ENCODE measurements around the gene LTBP1. TPM values are rescaled to one million over a fixed set of nuclear protein-coding genes. Genes with fewer than 3 reads are reported as not detected.
A peak's percentile ranks its signal among the peaks of the same experiment; 100 is the strongest.
"Not testable (repeated sequence)": the region's sequence is repeated elsewhere in the genome, so short reads cannot be mapped to it uniquely, and the experiment has no call there.

The LTBP1 gene
- total RNA-seq, 2 donors from 2014 or later: 0.39 to 0.41 TPM

GRCh38 chr2:33366473-33366872 lies 419.7 kb downstream of the LTBP1 start:
- no peaks in the 10 kb centered on the region for H3K9me3 Mint-ChIP-seq
- no peaks in the 10 kb centered on the region for H3K36me3 Mint-ChIP-seq
- no peak overlapping the region for H3K27ac Mint-ChIP-seq
- ATAC-seq (peak in 1 of 2 donors; percentile 16), DNase-seq (ENCODE audit: low spot score in 2 of 2) (no peak)

DNA sequence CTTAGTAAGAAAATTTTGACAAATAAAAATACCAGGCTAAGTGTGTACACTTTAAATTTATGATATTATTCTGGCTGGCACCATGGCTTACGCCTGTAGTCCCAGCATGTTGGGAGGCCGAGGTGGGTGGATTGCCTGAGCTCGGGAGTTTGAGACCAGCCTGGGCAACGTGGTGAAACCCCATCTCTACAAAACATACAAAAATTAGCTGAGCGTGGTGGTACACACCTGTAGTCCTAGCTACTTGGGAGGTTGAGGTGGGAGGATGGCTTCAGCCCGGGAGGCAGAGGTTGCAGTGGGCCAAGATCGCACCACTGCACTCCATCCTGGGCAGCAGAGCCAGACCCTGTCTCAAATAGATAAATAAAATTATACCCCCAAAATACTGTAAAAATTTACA lies 421.8 kb downstream of the LTBP1 start:
- ATAC-seq, H3K27ac Mint-ChIP-seq, H3K9me3 Mint-ChIP-seq: not testable (repeated sequence)

DNA sequence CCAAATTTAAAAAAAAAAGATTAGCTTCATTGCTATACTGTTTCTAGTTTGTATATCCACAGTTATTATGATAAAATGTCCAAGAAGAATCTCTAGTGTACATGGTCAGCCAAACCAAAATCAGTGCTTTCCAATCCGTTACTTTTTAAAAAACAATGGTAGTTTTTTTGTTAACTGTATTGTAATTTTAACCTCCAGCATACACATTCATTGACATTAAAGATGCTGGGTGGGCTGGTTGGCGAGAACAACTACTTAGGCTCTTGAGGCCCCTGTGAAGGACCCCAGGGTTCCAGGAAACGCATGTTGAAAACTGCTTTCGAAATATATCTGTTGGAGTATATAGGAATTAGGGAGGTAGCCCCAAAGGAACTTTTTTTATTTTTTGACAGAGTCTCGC lies 422.4 kb downstream of the LTBP1 start:
- H3K36me3 Mint-ChIP-seq: no peaks in the 10 kb centered on the region
- DNase-seq (ENCODE audit: low spot score in 2 of 2) (no peak), ATAC-seq (no peak)
- no peaks in the 10 kb centered on the region for H3K9me3 Mint-ChIP-seq
- no peak overlapping the region for H3K27ac Mint-ChIP-seq

More for the DNA sequence above, 421.8 kb downstream of the LTBP1 start:
- H3K36me3 Mint-ChIP-seq; DNase-seq (ENCODE audit: low spot score in 2 of 2): not testable (repeated sequence)

GRCh38 chr2:33370636-33371265 lies 424.0 kb downstream of the LTBP1 start:
- Mint-ChIP-seq H3K36me3 (no peaks in the 10 kb centered on the region), H3K9me3 (no peaks in the 10 kb centered on the region), H3K27ac (no peak overlapping the region)
- no peak for ATAC-seq
- no peak for DNase-seq (ENCODE audit: low spot score in 2 of 2)

DNA sequence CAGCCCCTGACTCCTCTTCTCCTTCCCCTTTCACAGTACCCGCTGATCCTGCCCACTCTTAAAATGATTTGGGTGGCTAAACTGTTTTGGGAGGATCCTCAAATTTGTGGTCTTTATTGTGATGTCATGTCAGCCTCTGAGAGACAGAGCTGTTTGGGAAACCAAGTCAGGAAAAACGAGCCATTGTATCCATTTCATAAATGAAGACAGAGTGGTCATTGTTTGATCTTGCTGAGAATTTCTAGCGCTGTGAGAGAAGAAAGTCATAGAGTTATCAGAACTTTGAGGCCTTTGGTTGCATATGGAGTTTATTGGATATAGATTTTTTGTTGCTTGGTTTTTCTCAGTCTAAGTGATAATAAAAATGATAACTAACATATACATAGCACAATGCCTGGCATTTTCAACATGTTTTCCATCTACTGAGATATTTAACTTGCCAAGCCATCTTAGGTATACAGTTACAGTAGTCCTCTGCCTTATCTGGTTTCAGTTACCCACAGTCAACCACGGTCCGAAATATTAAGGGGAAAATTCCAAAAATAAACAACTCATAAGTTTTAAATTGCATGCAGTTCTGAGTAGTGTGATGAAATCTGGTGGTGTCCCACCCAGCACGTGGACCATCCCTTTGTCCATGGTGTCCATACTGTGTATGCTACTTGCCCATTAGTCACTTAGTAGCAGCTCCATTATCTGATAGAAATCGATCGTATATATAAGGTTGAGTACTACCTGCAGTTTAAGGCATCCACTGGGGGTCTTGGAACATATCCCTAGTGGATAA lies 424.7 kb downstream of the LTBP1 start:
- ATAC-seq: no peak
- Mint-ChIP-seq H3K9me3 (no peaks in the 10 kb centered on the region), H3K36me3 (no peaks in the 10 kb centered on the region), H3K27ac (no peak overlapping the region)
- no peak for DNase-seq (ENCODE audit: low spot score in 2 of 2)

- no peaks in the 10 kb centered on the region for H3K9me3 Mint-ChIP-seq
- H3K36me3 Mint-ChIP-seq: no peaks in the 10 kb centered on the region
- ATAC-seq (no peak), DNase-seq (ENCODE audit: low spot score in 2 of 2) (peak in 1 of 2 donors; percentile 34)
- no peak overlapping the region for H3K27ac Mint-ChIP-seq
Measured at GRCh38 chr2:33372940-33373553, 426.3 kb downstream of the LTBP1 start.

- Mint-ChIP-seq H3K27ac (no peak overlapping the region), H3K9me3 (no peaks in the 10 kb centered on the region), H3K36me3 (no peaks in the 10 kb centered on the region)
- no peak for DNase-seq (ENCODE audit: low spot score in 2 of 2)
- ATAC-seq: no peak
Measured at GRCh38 chr2:33373986-33374385, 427.2 kb downstream of the LTBP1 start.

GRCh38 chr2:33375054-33375453 lies 428.3 kb downstream of the LTBP1 start:
- Mint-ChIP-seq H3K27ac (no peak overlapping the region), H3K9me3 (no peaks in the 10 kb centered on the region), H3K36me3 (no peaks in the 10 kb centered on the region)
- DNase-seq (ENCODE audit: low spot score in 2 of 2) (no peak), ATAC-seq (no peak)

DNA sequence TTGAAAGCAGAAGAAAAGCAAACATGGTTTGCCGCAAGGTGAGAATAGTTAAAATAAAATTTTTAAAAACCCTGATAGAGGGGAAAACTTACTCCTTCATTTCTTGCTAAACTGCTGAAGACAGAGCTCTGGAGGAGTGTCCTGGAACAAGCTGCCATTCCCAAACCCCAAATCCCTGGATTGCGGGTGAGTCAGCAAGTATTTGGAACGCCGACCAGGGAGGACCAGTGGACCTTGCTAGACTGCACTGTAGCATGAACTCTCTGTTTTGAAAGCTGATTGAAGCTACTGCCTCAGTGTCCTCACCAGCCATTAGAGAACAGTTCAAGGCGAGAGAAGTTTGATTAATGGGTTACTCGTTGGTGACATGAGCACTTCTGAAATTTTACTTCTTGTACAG lies 430.3 kb downstream of the LTBP1 start:
- DNase-seq (ENCODE audit: low spot score in 2 of 2): no peak
- Mint-ChIP-seq H3K36me3 (no peaks in the 10 kb centered on the region), H3K27ac (no peak overlapping the region), H3K9me3 (no peaks in the 10 kb centered on the region)
- ATAC-seq: no peak

- ATAC-seq (no peak), DNase-seq (ENCODE audit: low spot score in 2 of 2) (no peak)
- no peak overlapping the region for H3K27ac Mint-ChIP-seq
- H3K9me3 Mint-ChIP-seq: no peaks in the 10 kb centered on the region
- no peaks in the 10 kb centered on the region for H3K36me3 Mint-ChIP-seq
Measured at GRCh38 chr2:33378556-33379210, 431.9 kb downstream of the LTBP1 start.

GRCh38 chr2:33380001-33380609 lies 433.4 kb downstream of the LTBP1 start:
- no peak overlapping the region for H3K27ac Mint-ChIP-seq
- DNase-seq (ENCODE audit: low spot score in 2 of 2) (no peak), ATAC-seq (no peak)
- no peaks in the 10 kb centered on the region for H3K36me3 Mint-ChIP-seq
- no peaks in the 10 kb centered on the region for H3K9me3 Mint-ChIP-seq

DNA sequence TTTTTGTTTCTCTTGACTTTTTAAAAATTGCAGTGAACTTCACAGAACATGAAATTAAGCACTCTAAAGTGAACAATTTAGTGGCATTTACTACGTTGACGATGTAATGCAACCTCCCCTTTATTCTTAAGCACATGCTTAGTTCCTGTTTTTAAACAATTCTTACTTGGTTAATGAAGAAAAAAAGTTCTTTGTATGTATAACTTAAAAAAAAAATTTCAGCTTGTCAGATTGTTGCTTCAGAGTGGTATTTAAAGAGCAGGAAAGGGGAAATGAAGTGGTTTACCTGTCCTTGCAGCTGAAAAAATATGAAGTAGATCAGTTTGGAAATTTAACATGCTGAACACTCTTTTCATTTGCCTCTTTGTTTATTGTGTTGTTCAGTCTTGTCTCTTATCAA lies 434.0 kb downstream of the LTBP1 start:
- no peaks in the 10 kb centered on the region for H3K36me3 Mint-ChIP-seq
- DNase-seq (ENCODE audit: low spot score in 2 of 2) (no peak), ATAC-seq (no peak)
- no peaks in the 10 kb centered on the region for H3K9me3 Mint-ChIP-seq
- H3K27ac Mint-ChIP-seq: no peak overlapping the region

DNA sequence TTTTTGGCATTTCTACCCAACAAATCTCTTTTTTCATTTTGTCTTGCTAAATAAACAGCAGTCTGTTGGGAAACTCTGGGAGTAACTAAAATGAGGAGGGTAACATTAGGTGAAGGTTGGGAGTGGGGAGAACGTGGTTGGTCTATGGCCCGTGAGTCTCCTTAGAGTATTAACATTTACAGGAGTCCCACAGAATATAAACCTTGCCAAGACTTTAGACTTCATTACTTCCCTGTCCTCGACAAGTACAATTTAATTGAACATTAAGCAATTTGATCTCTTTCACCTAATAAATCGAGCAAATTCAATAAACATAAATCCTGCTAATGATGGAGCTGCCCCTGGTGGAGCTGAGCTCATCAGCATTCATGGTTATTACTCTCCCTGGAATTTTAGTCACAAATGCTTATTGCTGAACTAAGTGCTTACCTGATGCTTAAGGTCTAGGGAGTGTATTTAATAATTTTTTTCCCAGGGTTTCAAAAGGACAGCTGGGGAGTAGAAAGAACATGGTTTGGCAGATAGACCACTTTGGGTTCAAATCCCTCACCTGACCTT lies 434.6 kb downstream of the LTBP1 start:
- Mint-ChIP-seq H3K27ac (no peak overlapping the region), H3K9me3 (no peaks in the 10 kb centered on the region), H3K36me3 (no peaks in the 10 kb centered on the region)
- no peak for ATAC-seq
- DNase-seq (ENCODE audit: low spot score in 2 of 2): no peak

DNA sequence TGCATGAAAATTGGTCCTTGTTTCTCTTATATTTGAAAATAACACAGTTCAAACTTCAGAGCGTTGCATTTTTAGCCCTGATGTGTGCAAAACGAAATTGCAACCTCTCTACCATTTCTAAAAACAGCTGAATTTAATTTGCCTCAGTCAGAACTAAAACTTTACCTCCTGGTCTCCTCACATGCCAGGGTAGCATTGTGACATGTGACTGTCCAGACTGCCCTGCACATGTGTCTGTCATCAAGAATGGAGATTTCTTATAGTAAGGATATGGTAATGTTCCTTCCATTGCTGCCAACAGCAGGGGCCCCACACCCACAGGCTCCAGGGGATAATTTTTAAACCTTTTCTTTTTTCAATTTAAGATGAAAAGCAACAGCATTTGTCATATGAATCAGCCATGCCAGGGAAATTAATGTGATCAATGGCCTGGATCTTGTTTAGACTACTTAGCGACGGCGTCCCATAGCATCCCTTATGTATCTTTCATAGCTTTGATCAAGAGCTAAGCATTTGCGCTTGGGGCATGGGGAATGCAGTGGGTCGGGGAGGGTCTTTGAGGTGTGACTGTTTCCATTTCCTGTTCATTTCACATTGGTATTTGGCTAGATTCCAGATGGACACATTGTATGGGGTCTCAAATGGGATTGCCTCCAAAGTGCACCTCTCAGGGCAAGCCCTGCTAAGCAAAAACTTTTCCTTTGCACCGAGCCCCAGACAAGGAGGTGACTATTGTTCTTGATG lies 437.3 kb downstream of the LTBP1 start:
- Mint-ChIP-seq H3K9me3 (no peaks in the 10 kb centered on the region), H3K27ac (no peak overlapping the region), H3K36me3 (no peaks in the 10 kb centered on the region)
- ATAC-seq (no peak), DNase-seq (ENCODE audit: low spot score in 2 of 2) (no peak)

DNA sequence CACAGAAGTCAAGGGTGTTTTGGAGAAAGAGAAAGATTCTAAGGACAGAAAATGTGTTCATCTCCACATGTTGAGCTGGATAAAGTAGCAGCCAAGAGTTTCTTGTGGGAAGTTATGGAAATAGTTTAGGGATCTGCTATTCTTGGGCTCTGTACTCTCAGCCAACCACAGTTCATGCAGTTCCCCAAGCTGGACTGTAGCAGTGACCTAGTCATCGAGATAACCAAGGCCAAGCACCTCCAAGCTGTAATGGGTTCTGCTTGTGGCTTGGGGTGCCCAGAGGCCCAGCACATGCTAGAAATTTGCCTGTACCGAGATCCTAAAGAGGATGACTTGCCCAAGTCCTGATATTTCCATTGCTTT lies 437.8 kb downstream of the LTBP1 start:
- Mint-ChIP-seq H3K27ac (no peak overlapping the region), H3K9me3 (no peaks in the 10 kb centered on the region), H3K36me3 (no peaks in the 10 kb centered on the region)
- DNase-seq (ENCODE audit: low spot score in 2 of 2) (no peak), ATAC-seq (no peak)

DNA sequence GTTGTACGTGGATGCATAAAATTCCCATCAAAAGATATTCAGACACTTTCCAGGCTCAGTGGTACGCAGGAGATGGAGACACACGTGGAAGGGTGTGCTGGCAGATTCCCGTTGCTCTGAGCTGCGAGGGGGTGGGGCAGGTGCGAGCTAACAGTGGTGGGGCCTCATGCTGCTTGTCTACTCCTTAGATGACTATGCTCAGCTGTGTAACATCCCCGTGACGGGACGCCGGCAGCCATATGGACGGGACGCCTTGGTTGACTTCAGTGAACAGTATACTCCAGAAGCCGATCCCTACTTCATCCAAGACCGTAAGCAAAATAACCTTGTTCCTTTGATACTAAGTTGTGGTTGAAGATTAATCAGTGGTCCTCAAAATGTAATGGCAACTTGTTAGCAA lies 442.2 kb downstream of the LTBP1 start:
- DNase-seq (ENCODE audit: low spot score in 2 of 2) (no peak), ATAC-seq (no peak)
- Mint-ChIP-seq H3K27ac (no peak overlapping the region), H3K36me3 (no peaks in the 10 kb centered on the region), H3K9me3 (no peaks in the 10 kb centered on the region)

All from activated naive CD4-positive, alpha-beta T cell treated with anti-CD3 and anti-CD28 coated beads, Interleukin-2, amount 50 U/mL, for 72 hours (primary cell).